GM19239 (cell line): Measurements from ENCODE around the gene ZNF467.

Experiments
- DNase-seq: peaks from one replicate; pipeline ENCODE4 v3.0.0; 2011; ENCODE audit warnings: low spot score; ENCODE audit not compliant: insufficient read length
- FAIRE-seq: peaks from 2 replicates; lab custom pipeline; 2011; peaks lifted over from hg19 to GRCh38; lab: Jason Lieb, UNC

ZNF467 gene

GRCh38 chr7:149753375-149754233, 19.8 kb downstream of the ZNF467 start:
- FAIRE-seq: no peak
- no peak for DNase-seq

GRCh38 chr7:149752646-149753045, 20.7 kb downstream of the ZNF467 start:
- no peak for FAIRE-seq

GRCh38 chr7:149751043-149751775, 22.2 kb downstream of the ZNF467 start:
- FAIRE-seq: no peak
- no peak for DNase-seq

More at GRCh38 chr7:149752646-149753045, 20.7 kb downstream of the ZNF467 start:
- no peak for DNase-seq

- FAIRE-seq (no peak), DNase-seq (no peak)
These were observed 23.1 kb downstream of the ZNF467 start for GRCh38 chr7:149750122-149750845.

- FAIRE-seq (no peak), DNase-seq (no peak)
These were observed 25.1 kb downstream of the ZNF467 start for GRCh38 chr7:149748076-149748874.

- no peak for DNase-seq
- no peak for FAIRE-seq
These were observed 29.7 kb downstream of the ZNF467 start for GRCh38 chr7:149743476-149744255.

- peak; percentile 53 for FAIRE-seq
- DNase-seq: peak; percentile 75
These were observed 31.2 kb downstream of the ZNF467 start for GRCh38 chr7:149742075-149742701.

GRCh38 chr7:149741629-149742028, 31.8 kb downstream of the ZNF467 start:
- no peak for DNase-seq
- no peak for FAIRE-seq

- no peak for FAIRE-seq
These were observed 36.7 kb downstream of the ZNF467 start for GRCh38 chr7:149736478-149737360.

GRCh38 chr7:149735779-149736477, 37.5 kb downstream of the ZNF467 start:
- no peak for FAIRE-seq
- no peak for DNase-seq

More at GRCh38 chr7:149736478-149737360, 36.7 kb downstream of the ZNF467 start:
- no peak for DNase-seq

- DNase-seq: no peak
- FAIRE-seq: no peak
These were observed 38.2 kb downstream of the ZNF467 start for GRCh38 chr7:149735181-149735602.

- no peak for FAIRE-seq
- no peak for DNase-seq
These were observed 38.7 kb downstream of the ZNF467 start for GRCh38 chr7:149734791-149735075.

- DNase-seq (no peak), FAIRE-seq (no peak)
These were observed 39.2 kb downstream of the ZNF467 start for GRCh38 chr7:149733924-149734790.

GRCh38 chr7:149733131-149733923, 40.1 kb downstream of the ZNF467 start:
- no peak for FAIRE-seq
- DNase-seq: no peak

GRCh38 chr7:149732611-149733010, 40.8 kb downstream of the ZNF467 start:
- DNase-seq (no peak), FAIRE-seq (no peak)
